ENCODE measurements around the gene AP1G2.

The AP1G2 gene

DNA sequence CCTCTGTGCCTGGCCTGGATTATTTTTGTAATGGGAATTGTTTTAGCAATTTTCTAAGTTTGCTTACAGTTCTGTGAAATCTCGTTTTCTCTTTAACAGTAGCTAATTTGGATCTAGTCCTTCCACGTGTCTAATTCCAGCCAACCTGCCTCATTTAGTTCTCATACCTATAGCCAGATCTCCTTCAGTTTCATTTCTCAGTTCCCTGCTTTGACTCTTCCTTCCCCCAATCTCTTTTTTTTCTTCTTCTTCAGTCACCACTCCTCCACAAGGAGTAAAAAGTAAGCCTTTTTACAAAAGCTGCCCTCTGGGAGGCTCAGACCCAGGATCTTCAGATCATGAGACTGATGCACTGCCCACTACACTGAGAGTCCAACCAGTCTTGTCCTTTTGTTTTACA, 10.1 kb downstream of the AP1G2 start:
- no peak for DNase-seq (ENCODE audit: low read depth)

- no peak for DNase-seq (ENCODE audit: low read depth)
Measured at GRCh38 chr14:23556700-23557440, 10.7 kb downstream of the AP1G2 start.

- peak; percentile 89 for DNase-seq (ENCODE audit: low read depth)
Measured at GRCh38 chr14:23555882-23556699, 11.5 kb downstream of the AP1G2 start, which contains the start of gene THTPA. Gene THTPA (plus strand): TSS chr14:23556271. CDS start chr14:23556758, 487 bp downstream.

DNA sequence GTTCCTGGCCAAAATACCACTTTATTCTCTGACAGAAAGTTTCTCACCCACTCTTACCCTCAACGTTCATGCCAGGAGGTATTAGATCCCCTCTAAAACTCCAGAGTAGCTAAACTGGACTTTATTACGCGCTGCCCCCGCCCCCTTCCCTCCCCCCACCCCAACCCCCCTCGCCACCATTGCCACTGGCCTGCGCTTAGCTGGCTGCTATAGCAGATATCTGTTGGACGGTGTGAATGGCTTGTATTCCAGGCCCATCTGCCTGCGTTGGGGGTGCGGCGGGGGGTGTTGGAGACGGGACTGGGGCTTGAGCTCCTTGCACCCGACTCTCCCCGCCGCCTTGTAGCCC, 12.1 kb downstream of the AP1G2 start:
- DNase-seq (ENCODE audit: low read depth) = no peak

GRCh38 chr14:23551266-23552028, 16.1 kb downstream of the AP1G2 start, which contains the start of gene ZFHX2:
Gene ZFHX2 (minus strand): TSS chr14:23551765. CDS start chr14:23535325, 16,440 bp downstream.
- peak; percentile 77 for DNase-seq (ENCODE audit: low read depth)

DNA sequence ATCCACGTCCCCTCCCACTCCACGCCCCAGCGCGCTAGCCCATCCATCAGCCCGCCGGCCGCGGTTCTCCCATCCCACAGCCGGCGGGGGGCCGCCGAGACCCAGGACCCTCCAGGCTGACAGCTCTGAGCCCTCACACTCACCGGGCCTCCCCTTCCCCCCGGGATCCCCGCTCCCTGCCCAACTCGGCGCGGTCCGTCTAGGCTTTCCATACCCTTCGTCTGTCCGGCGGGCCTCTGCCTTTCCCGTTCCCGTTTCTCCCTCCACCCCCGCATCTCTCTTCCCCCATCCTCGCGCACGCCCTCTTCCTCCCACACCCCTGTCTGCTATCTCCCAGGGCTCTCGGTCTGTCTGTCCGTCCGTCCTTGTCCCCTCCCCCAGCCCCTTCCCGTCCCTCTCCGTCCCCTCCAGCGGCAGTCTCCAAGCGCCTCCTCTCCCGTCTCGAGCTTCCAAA, 16.8 kb downstream of the AP1G2 start:
- no peak for DNase-seq (ENCODE audit: low read depth)

DNA sequence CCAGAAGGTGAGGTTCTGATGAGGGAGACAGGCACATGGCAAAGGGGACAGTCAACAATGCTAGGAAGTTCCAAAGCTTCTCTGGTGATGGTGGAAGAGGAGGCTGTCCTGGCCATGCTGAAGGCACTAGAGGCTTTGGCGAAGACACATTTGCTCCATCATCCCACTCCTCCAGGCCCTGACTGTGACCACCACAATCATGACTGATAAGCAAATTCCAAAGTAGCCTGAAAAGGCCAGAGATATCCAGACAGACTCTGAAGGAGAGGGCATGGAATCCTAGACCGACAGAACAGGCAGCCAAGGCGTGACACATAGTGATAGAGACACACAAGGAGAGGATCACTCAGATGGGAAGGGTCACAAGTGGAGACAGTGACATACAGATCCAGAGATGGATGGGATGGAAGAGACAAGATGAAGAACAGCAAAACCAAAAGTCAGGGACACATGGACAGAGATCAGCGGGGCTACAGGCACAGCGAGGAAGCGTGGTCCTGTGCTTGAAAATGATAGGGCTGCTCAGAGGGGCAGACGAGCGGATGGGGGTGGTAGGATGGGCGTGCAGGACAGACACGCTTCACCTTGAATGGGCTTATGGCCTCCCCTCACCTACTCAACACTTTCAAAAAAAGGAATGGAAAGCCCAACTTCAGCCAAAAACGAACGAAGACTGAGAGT, 17.3 kb downstream of the AP1G2 start:
- DNase-seq (ENCODE audit: low read depth) = no peak

- DNase-seq (ENCODE audit: low read depth) = no peak
Measured at GRCh38 chr14:23548351-23549318, 19.0 kb downstream of the AP1G2 start.

- DNase-seq (ENCODE audit: low read depth) = no peak
Measured at GRCh38 chr14:23547924-23548323, 19.7 kb downstream of the AP1G2 start.

DNA sequence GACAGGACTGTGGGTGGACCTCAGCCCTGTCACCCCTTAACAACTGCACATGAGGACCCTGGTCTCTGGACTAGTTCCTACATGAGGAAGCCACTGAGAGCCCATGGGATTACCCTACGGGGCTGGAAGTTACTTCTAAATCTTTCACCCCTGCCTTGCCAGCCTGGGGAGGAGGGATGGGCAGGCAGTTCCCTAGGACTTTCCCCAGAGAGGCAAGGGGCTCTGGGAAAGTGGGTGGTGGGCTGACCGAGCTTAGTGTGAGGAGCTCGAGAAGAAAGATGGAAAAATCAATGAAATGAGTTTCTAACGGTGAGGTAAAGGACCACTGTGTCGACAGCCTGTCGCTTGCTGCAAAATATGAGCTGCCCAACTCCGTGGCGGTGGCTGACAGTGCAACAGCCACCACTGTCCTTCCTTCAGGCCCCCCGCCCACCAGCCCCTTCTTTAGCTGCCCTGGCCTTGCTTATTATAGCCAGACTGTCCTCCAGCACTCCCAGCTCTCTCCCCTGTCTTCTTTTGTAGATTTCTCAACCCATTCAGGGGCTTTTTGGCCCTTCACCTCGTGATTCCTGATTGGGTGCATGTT, 21.0 kb downstream of the AP1G2 start:
- no peak for DNase-seq (ENCODE audit: low read depth)

DNA sequence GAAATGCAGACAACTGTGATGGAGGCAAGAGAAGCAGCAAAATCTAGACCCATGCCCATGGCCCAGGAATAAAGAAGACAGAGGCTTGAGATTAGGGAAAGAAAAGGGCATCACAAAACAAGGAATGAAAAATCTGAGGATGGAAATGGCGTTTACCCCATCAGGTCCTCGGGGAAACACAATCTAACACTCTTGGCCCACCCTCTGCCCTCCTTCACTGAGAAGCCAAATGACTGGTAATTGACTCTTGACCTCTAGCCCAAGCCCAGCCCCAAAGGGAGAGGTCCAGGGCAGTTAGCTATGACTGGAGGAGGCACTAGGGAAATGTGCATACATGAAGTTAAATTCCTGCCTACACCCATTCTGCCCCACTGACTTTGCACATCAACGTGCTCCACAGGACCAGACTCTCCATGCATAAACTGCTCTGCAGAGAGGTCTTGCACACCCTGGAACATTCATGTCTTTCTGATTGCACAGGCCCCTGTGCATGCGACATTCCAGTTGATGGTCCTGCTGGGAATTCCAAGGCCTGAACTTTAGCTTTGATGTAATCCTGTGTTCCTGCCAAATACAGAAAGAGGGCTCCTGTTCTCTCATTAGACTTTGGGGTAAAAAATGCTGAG, 21.7 kb downstream of the AP1G2 start:
- no peak for DNase-seq (ENCODE audit: low read depth)

DNA sequence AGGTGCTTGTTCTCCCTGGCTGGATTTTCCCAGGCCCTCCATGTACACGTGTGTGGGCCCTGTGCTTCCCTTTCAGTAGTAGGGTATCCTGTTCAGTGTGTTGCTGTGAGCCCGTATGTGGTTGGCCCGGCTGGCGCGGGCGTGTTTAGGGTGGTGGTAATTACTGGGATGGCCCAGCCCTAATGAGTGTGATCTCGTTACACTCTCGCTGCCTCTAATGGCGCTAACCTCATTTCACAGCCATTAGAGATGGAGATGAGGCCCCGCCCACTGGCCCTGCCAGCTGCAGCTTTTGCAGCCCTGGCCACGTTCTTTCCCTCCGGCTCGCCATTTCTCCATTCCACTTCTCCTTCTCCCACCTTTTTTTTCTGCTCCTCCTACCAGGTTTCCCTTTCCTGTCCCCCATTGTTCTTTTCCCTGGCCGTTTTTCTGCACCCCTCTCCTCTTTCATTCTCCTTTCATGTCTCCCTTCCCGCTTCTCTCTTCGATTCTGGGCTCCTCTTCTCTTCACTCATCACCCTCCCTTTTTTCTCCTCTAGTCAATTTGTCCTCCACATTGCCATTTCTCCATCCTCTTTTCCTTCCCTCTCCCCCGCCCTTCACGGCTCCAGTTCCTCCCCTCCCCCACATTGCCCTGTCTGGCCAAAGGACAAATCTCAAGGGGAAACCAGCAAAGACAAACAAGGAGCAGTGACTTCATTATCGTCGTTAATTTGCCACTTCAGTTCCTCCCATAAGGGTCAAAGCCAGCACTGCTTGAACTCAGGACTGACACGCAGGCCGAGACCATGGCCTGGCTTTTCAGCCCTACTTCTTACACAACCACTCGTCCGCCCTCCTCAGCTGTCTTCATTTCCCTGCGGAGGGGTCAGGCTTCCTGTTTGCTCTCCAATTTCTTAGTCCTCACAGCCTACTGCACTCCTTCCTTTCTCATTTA, 22.8 kb downstream of the AP1G2 start:
- no peak for DNase-seq (ENCODE audit: low read depth)

DNA sequence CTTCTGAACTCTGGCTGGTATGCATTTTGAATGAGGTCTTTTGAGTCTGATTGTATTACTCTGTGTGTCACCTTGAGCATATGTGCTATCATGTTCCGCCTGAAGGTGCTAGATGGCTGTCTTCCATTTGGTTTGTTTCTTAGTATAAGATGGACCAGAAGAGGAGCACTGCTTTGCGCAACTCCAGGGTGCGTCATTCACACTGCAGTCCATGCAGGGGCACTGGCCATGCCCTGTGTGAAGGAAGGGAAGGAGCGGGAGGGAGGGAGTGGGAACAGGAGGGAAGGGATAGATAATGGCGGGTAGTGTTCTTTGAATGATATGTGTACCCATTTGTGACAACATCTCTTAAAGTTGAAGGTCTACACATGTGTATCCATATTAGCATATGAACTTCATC, 24.2 kb downstream of the AP1G2 start:
- no peak for DNase-seq (ENCODE audit: low read depth)

DNA sequence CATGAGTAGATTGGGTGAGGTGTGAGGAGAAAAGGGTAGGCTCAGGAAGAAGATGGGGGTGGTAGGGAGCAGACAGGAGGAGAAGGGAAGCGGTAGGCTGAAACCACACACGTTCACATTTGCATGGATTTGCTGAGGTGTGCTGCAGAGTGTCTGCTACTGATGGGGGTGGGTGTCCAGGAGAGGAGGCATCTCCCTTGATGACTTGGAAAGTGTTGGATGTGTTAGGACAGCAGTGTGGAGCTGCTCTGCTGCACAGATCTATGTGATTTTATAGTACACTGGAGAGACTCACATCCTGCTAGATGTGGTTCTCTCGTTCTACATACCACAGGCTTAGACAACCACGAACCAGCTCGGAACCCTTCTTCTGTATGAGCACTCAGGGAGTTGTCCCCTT, 25.3 kb downstream of the AP1G2 start:
- no peak for DNase-seq (ENCODE audit: low read depth)

DNA sequence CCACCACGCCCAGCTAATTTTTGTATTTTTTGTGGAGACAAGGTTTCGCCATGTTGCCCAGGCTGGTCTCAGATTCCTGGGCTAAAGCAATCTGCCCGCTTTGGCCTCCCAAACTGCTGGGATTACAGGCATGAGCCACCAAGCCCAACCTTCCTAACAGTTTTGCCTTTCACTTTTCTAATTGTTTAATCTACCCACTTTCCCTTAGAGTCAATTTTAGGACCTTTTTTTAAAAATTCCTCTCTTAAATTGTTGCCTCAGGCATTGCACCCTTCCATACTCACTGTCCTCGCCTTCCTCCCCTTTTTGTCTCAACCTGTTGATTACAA, 27.5 kb downstream of the AP1G2 start:
- no peak for DNase-seq (ENCODE audit: low read depth)

DNA sequence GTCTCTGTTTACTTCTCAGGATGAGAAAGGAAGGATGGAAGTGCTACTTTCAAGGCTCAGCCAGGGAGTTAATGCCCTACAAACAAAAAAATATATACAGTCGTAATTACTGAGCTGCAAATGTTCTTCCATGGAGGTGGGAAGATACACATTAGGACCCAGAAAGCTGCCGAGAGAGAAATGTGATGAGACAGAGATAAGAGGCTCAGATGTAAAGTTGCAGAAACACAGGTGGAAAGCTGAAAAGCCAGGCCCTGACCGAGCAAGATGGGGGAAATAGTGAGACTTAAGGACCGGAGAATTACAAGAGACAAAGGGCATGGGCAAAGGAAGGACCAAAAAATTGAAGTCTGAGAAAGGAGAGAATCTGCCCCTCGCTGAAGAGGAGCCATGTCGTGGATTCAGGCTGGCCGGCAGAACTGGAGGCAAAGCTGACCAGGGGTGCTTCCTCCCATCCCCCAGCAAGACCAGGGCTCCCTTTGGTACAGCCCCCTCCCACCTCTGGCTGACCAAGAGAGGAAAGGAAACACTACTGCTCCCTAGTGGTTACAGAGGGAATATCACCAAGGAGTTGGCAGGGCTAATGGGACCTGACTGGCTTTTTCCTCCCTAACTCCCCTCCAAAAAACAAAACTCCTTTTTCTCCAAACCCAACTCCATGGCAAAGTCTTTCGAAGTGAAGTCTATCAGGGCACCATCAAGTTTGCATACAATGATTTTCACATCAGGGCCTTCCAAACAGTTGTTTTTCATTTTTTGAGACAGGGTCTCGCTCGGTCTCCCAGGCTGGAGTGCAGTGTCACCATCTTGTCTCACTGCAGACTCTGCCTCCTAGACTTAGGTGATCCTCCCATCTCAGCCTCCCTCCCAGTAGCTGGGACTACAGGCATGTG, 28.1 kb downstream of the AP1G2 start:
- DNase-seq (ENCODE audit: low read depth) = peak; percentile 14

- DNase-seq (ENCODE audit: low read depth) = no peak
Measured at GRCh38 chr14:23538785-23539184, 28.8 kb downstream of the AP1G2 start.
